ENCODE measurements around the gene RAD54L. TPM values are rescaled to one million over a fixed set of nuclear protein-coding genes. Genes with fewer than 3 reads are reported as not detected.
A peak's percentile ranks its signal among the peaks of the same experiment; 100 is the strongest.

The RAD54L gene
- total and polyA plus RNA-seq, 10 of the 15 experiments (the other 5 are each of a cell fraction or from before 2014, with no cell fraction given) = 12.9 to 54.2 (median 23.6) TPM

DNA sequence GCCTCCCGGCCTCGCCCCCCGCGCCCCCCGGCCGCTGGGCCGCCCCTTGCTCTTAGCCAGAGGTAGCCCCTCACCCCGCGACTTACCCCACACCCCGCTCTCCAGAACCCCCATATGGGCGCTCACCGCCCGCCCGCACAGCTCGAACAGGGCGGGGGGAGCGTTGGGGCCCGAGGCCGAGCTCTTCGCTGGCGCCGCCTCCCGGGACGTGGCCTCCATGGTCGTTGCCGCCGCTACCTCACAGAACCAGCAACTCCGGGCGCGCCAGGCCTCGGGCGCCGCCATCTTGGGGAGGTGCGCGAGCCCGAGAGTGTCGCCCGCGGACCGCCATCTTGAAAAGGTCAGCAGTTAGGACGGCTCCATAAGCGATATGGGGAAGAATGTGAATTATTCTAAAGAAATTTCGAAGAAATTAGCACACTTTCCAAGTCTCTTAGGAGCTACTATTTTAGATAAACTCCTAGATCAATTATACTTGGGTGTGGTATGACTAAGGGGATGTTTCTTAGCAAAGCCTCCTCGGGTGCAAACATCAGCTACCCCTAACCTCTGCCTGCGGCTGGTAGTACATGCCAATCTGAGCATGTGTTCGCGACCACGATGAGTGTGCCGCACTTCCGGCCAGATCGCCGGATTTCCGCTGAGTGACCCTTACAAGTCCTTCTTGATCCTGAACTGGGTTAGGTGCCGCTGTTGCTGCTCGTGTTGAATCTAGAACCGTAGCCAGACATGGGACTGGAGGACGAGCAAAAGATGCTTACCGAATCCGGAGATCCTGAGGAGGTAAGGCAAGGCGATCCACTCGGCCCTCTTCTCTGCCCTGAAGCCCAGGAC is 55.7 kb downstream of the RAD54L start, which contains the start of the genes LRRC41 and UQCRH (continued):
- TF ChIP-seq, protein P1, sequence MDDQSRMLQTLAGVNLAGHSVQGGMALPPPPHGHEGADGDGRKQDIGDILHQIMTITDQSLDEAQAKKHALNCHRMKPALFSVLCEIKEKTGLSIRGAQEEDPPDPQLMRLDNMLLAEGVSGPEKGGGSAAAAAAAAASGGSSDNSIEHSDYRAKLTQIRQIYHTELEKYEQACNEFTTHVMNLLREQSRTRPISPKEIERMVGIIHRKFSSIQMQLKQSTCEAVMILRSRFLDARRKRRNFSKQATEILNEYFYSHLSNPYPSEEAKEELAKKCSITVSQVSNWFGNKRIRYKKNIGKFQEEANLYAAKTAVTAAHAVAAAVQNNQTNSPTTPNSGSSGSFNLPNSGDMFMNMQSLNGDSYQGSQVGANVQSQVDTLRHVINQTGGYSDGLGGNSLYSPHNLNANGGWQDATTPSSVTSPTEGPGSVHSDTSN (IDR thresholded peaks at IDR 0.05; ENCODE audit: insufficient replicate concordance, low read depth, low read length) = no peak
- TF ChIP-seq, protein P2, sequence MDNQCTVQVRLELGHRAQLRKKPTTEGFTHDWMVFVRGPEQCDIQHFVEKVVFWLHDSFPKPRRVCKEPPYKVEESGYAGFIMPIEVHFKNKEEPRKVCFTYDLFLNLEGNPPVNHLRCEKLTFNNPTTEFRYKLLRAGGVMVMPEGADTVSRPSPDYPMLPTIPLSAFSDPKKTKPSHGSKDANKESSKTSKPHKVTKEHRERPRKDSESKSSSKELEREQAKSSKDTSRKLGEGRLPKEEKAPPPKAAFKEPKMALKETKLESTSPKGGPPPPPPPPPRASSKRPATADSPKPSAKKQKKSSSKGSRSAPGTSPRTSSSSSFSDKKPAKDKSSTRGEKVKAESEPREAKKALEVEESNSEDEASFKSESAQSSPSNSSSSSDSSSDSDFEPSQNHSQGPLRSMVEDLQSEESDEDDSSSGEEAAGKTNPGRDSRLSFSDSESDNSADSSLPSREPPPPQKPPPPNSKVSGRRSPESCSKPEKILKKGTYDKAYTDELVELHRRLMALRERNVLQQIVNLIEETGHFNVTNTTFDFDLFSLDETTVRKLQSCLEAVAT (IDR thresholded peaks at IDR 0.05) = peak; percentile 82
- TF ChIP-seq NR2C1 (IDR thresholded peaks at IDR 0.05) (peak; percentile 91), EZH2 (IDR thresholded peaks at IDR 0.05; ENCODE audit: borderline replicate concordance, control insufficient read depth, low read depth, low read length) (no peak), CHD1 (IDR thresholded peaks at IDR 0.05; ENCODE audit: low read depth, low read length) (peak; percentile 99), HCFC1 (IDR thresholded peaks at IDR 0.05; ENCODE audit: low read length) (peak; percentile 89), JUNB (IDR thresholded peaks at IDR 0.05) (peak; percentile 8; the same call in 1 of the 2 replicates), RAD21 (IDR thresholded peaks at IDR 0.05; ENCODE audit: insufficient read depth, low read depth, low read length) (no peak), IKZF1 (conservative IDR thresholded peaks at IDR 0.05) (peak; percentile 90), ETV6 (conservative IDR thresholded peaks at IDR 0.05 in 1 of 2, IDR thresholded peaks at IDR 0.05 in 1 of 2; ENCODE audit: borderline replicate concordance in 1 of 2, low read depth in 1 of 2) (no peak), SMC3 (IDR thresholded peaks at IDR 0.05; ENCODE audit: borderline replicate concordance, low read length) (no peak)
- TF ChIP-seq, protein P3, sequence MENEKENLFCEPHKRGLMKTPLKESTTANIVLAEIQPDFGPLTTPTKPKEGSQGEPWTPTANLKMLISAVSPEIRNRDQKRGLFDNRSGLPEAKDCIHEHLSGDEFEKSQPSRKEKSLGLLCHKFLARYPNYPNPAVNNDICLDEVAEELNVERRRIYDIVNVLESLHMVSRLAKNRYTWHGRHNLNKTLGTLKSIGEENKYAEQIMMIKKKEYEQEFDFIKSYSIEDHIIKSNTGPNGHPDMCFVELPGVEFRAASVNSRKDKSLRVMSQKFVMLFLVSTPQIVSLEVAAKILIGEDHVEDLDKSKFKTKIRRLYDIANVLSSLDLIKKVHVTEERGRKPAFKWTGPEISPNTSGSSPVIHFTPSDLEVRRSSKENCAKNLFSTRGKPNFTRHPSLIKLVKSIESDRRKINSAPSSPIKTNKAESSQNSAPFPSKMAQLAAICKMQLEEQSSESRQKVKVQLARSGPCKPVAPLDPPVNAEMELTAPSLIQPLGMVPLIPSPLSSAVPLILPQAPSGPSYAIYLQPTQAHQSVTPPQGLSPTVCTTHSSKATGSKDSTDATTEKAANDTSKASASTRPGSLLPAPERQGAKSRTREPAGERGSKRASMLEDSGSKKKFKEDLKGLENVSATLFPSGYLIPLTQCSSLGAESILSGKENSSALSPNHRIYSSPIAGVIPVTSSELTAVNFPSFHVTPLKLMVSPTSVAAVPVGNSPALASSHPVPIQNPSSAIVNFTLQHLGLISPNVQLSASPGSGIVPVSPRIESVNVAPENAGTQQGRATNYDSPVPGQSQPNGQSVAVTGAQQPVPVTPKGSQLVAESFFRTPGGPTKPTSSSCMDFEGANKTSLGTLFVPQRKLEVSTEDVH (IDR thresholded peaks at IDR 0.05; ENCODE audit: low read depth, partially characterized antibody) = peak; percentile 88
- TF ChIP-seq, protein P4, sequence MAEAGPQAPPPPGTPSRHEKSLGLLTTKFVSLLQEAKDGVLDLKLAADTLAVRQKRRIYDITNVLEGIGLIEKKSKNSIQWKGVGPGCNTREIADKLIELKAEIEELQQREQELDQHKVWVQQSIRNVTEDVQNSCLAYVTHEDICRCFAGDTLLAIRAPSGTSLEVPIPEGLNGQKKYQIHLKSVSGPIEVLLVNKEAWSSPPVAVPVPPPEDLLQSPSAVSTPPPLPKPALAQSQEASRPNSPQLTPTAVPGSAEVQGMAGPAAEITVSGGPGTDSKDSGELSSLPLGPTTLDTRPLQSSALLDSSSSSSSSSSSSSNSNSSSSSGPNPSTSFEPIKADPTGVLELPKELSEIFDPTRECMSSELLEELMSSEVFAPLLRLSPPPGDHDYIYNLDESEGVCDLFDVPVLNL (IDR thresholded peaks at IDR 0.05; ENCODE audit: low read depth, low read length) = peak; percentile 4; the same call in 1 of the 2 replicates
- TF ChIP-seq, protein P5, sequence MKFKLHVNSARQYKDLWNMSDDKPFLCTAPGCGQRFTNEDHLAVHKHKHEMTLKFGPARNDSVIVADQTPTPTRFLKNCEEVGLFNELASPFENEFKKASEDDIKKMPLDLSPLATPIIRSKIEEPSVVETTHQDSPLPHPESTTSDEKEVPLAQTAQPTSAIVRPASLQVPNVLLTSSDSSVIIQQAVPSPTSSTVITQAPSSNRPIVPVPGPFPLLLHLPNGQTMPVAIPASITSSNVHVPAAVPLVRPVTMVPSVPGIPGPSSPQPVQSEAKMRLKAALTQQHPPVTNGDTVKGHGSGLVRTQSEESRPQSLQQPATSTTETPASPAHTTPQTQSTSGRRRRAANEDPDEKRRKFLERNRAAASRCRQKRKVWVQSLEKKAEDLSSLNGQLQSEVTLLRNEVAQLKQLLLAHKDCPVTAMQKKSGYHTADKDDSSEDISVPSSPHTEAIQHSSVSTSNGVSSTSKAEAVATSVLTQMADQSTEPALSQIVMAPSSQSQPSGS (IDR thresholded peaks at IDR 0.05; ENCODE audit: low read length) = no peak
- TF ChIP-seq, protein P6, sequence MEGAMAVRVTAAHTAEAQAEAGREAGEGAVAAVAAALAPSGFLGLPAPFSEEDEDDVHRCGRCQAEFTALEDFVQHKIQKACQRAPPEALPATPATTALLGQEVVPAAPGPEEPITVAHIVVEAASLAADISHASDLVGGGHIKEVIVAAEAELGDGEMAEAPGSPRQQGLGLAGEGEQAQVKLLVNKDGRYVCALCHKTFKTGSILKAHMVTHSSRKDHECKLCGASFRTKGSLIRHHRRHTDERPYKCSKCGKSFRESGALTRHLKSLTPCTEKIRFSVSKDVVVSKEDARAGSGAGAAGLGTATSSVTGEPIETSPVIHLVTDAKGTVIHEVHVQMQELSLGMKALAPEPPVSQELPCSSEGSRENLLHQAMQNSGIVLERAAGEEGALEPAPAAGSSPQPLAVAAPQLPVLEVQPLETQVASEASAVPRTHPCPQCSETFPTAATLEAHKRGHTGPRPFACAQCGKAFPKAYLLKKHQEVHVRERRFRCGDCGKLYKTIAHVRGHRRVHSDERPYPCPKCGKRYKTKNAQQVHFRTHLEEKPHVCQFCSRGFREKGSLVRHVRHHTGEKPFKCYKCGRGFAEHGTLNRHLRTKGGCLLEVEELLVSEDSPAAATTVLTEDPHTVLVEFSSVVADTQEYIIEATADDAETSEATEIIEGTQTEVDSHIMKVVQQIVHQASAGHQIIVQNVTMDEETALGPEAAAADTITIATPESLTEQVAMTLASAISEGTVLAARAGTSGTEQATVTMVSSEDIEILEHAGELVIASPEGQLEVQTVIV (IDR thresholded peaks at IDR 0.05; ENCODE audit: borderline replicate concordance, partially characterized antibody) = peak; percentile 95

Data from GM12878 (cell line).